Muscle of leg (tissue), 11 donors: ENCODE data around the gene FIP1L1. TPM values are rescaled to one million over a fixed set of nuclear protein-coding genes. Genes with fewer than 3 reads are reported as not detected.
"Not testable (repeated sequence)": the region's sequence is repeated elsewhere in the genome, so short reads cannot be mapped to it uniquely, and the experiment has no call there.

Source experiments
- DNase-seq: peaks from one replicate; pipeline ENCODE4 v3.0.0; 2013
- H3K27ac ChIP-seq: one replicate; pipeline ENCODE4 v1.5.1; 2013; ENCODE audit warnings: mild to moderate bottlenecking, low read length, control low read depth
- H3K27me3 ChIP-seq: one replicate; pipeline ENCODE4 v1.6.1; 2013; ENCODE audit warnings: low read length; ENCODE audit not compliant: control insufficient read depth, insufficient read depth
- H3K36me3 ChIP-seq: one replicate; pipeline ENCODE4 v1.6.1; 2013; ENCODE audit warnings: low read length; ENCODE audit not compliant: control insufficient read depth, insufficient read depth
- H3K4me1 ChIP-seq: one replicate; pipeline ENCODE4 v1.6.1; 2013; ENCODE audit warnings: low read length; ENCODE audit not compliant: control insufficient read depth, insufficient read depth
- H3K4me3 ChIP-seq: one replicate; pipeline ENCODE4 v1.5.1; 2013; ENCODE audit warnings: low read length, control low read depth
- H3K9me3 ChIP-seq: replicated peaks from 2 replicates; pipeline ENCODE4 v1.6.1; 2013; ENCODE audit warnings: low read depth, low read length; ENCODE audit not compliant: control insufficient read depth
- WGBS: methylation state at CpG from one replicate; pipeline ENCODE4 v1.1.5; 2013; ENCODE audit warnings: missing lambda C conversion rate; ENCODE audit not compliant: insufficient coverage; 5-methylcytosine and 5-hydroxymethylcytosine counted together
- polyA plus RNA-seq, 8 donors: library from polyadenylated mRNA; unstranded; fragments of 120-200 nt; gene quantifications; one replicate each; pipeline versions ENCODE4 v1.2.1 to v1.2.3, GENCODE V29; 2013; ENCODE audit warnings: inconsistent platforms in 1 of 8, low replicate concordance in 1 of 8; ENCODE audit not compliant: insufficient read length in 8 of 8, insufficient read depth in 1 of 8
- total RNA-seq: library from RNA; stranded (reverse); fragments of 120-200 nt; gene quantifications from one replicate; pipeline ENCODE4 v1.2.4, GENCODE V29; 2013

Gene FIP1L1
- total and polyA plus RNA-seq, 9 donors, result 42.2 to 53.5 (median 46.4) TPM

GRCh38 chr4:53374777-53375258 is 2.6 kb upstream of the FIP1L1 start:
- Histone ChIP-seq H3K27me3 (peaks cover 10% of the 10 kb centered on the region), H3K9me3 (no peaks in the 10 kb centered on the region), H3K27ac (no peak overlapping the region), H3K36me3 (no peaks in the 10 kb centered on the region), H3K4me3 (no peak overlapping the region), H3K4me1 (peaks cover 3% of the 10 kb centered on the region)
- DNase-seq, result no peak
- 84% methylated on average over 2 of the region's 4 CpGs for WGBS

- Histone ChIP-seq H3K9me3 (no peaks in the 10 kb centered on the region), H3K27me3 (peaks cover 4% of the 10 kb centered on the region), H3K4me1 (peaks cover 3% of the 10 kb centered on the region), H3K27ac (peak overlapping the region; percentile 83), H3K4me3 (peak overlapping the region; percentile 95), H3K36me3 (no peaks in the 10 kb centered on the region)
- 47% methylated on average over 2 of the region's 5 CpGs for WGBS
- no peak for DNase-seq
Measured at GRCh38 chr4:53376900-53377299, 541 bp upstream of the FIP1L1 start.

GRCh38 chr4:53378171-53378482 is 686 bp downstream of the FIP1L1 start:
- DNase-seq, result no peak
- peak overlapping the region; percentile 95 for H3K4me3 ChIP-seq
- WGBS, result no CpG with 5 or more reads among the region's 10 CpGs
- H3K36me3 ChIP-seq, result peaks cover 2% of the 10 kb centered on the region
- H3K27ac ChIP-seq, result peak overlapping the region; percentile 95
- no peaks in the 10 kb centered on the region for H3K27me3 ChIP-seq
- H3K9me3 ChIP-seq, result no peaks in the 10 kb centered on the region
- H3K4me1 ChIP-seq, result peaks cover 3% of the 10 kb centered on the region

GRCh38 chr4:53380221-53380620 is 2.8 kb downstream of the FIP1L1 start:
- Histone ChIP-seq H3K27ac (no peak overlapping the region), H3K4me1 (peaks cover 3% of the 10 kb centered on the region), H3K9me3 (no peaks in the 10 kb centered on the region), H3K4me3 (no peak overlapping the region), H3K27me3 (no peaks in the 10 kb centered on the region), H3K36me3 (peaks cover 12% of the 10 kb centered on the region)
- 85% methylated on average over 3 of the region's 4 CpGs for WGBS
- DNase-seq, result no peak

- not testable (repeated sequence) for H3K4me3 ChIP-seq, H3K9me3 ChIP-seq, H3K36me3 ChIP-seq, H3K4me1 ChIP-seq, DNase-seq, H3K27ac ChIP-seq, H3K27me3 ChIP-seq
- 100% methylated on average over 1 of the region's 11 CpGs for WGBS
Measured at GRCh38 chr4:53409479-53409878, 32.0 kb downstream of the FIP1L1 start.

DNA sequence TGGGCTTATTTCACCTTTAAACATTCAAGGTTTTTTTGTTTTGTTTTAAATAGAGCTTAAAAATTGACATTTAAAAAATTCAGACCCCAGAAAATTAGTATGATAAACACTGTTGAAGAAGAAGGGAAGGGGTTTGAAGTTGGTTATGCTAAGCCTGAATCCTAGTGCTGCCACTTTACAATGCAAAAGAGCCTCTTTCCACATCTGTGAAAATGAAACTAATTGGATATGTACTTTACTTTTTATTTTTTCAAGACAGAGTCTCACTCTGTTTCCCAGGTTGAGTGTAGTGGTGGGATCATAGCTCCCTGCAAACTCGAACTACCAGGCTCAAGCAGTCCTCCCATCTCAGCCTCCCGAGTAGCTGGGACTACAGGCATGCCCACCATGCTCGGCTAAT is 41.8 kb downstream of the FIP1L1 start:
- DNase-seq, result no peak
- no peaks in the 10 kb centered on the region for H3K4me1 ChIP-seq
- no peaks in the 10 kb centered on the region for H3K36me3 ChIP-seq
- no peak overlapping the region for H3K27ac ChIP-seq
- no CpG with 5 or more reads among the region's 3 CpGs for WGBS
- H3K27me3 ChIP-seq, result no peaks in the 10 kb centered on the region
- no peak overlapping the region for H3K4me3 ChIP-seq
- H3K9me3 ChIP-seq, result no peaks in the 10 kb centered on the region

DNA sequence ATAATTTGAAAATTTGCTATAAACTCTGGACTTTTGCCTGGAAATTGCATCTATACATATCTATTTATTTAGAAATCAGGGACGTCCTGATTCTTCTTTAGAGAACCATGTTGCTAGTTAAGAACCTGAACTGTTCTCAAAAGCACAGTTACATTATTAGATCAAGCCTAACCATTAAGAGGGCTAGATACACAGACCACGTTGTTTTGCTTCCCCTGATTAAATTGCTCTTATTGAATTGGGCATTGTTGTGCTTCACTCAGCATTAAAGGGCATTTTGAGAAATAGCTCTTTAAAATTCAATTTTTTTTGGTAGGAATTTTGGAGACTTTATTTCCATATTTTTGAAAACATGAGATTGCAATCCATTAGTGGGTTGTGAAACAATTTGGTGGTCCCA is 44.4 kb downstream of the FIP1L1 start:
- H3K9me3 ChIP-seq, result no peaks in the 10 kb centered on the region
- H3K27me3 ChIP-seq, result no peaks in the 10 kb centered on the region
- H3K4me3 ChIP-seq, result no peak overlapping the region
- H3K4me1 ChIP-seq, result no peaks in the 10 kb centered on the region
- WGBS, result 80% methylated on average over 1 of the region's 2 CpGs
- H3K36me3 ChIP-seq, result no peaks in the 10 kb centered on the region
- DNase-seq, result no peak
- H3K27ac ChIP-seq, result no peak overlapping the region

DNA sequence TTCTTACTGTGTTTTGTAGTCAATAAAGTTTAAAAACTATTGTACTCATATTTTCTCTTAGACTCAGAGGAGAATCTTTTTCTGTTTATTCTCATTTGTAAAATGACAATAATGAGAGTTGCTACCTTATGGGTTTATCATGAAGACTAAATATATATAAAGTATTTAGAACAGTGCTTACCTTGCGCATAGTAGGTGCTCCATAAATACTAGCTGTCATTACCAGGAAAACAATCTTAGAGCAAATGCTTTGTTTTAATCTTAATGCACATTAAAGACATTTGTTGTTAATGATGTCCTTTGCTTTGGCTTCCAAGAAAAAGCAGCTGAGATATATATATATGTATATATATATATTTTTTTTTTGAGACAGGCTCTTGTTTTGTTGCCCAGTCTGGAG is 44.9 kb downstream of the FIP1L1 start:
- Histone ChIP-seq H3K27ac (no peak overlapping the region), H3K9me3 (no peaks in the 10 kb centered on the region), H3K36me3 (no peaks in the 10 kb centered on the region), H3K27me3 (no peaks in the 10 kb centered on the region), H3K4me1 (no peaks in the 10 kb centered on the region), H3K4me3 (no peak overlapping the region)
- WGBS, result no CpG with 5 or more reads among the region's 1 CpG
- no peak for DNase-seq

- DNase-seq, result no peak
- Histone ChIP-seq H3K4me3 (no peak overlapping the region), H3K36me3 (peaks cover 5% of the 10 kb centered on the region), H3K4me1 (no peaks in the 10 kb centered on the region), H3K27me3 (no peaks in the 10 kb centered on the region), H3K9me3 (no peaks in the 10 kb centered on the region), H3K27ac (no peak overlapping the region)
Measured at GRCh38 chr4:53424280-53424679, 46.8 kb downstream of the FIP1L1 start.

GRCh38 chr4:53427366-53427765 is 49.9 kb downstream of the FIP1L1 start:
- Histone ChIP-seq H3K27ac (no peak overlapping the region), H3K36me3 (peaks cover 16% of the 10 kb centered on the region), H3K9me3 (no peaks in the 10 kb centered on the region), H3K4me1 (no peaks in the 10 kb centered on the region), H3K27me3 (no peaks in the 10 kb centered on the region), H3K4me3 (no peak overlapping the region)
- no peak for DNase-seq

DNA sequence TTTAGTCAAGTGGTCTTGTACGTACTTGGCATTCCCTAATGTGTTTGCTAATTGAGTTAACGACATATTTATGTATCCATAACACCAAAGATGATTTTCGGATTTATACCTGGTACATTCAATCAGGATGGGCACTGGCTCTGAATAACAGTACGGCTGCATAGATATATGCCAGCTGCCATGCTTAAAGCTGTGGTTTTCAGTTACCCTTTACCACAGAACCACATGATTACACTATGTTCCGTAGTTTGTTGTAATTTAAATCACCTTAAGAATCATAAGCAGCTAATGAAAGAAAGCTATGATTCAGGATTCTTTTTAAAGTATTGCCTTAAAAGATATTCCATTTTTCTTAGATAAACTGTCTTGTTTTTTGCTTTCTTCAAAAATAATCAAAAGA is 53.6 kb downstream of the FIP1L1 start:
- no peaks in the 10 kb centered on the region for H3K4me1 ChIP-seq
- H3K27me3 ChIP-seq, result no peaks in the 10 kb centered on the region
- WGBS, result 100% methylated on average over 1 of the region's 5 CpGs
- no peaks in the 10 kb centered on the region for H3K9me3 ChIP-seq
- DNase-seq, result no peak
- H3K27ac ChIP-seq, result no peak overlapping the region
- peaks cover 17% of the 10 kb centered on the region for H3K36me3 ChIP-seq
- H3K4me3 ChIP-seq, result no peak overlapping the region
